Natural killer cell (primary cell): ENCODE measurements around the gene IL11. TPM values are rescaled to one million over a fixed set of nuclear protein-coding genes. Genes with fewer than 3 reads are reported as not detected.
A peak's percentile ranks its signal among the peaks of the same experiment; 100 is the strongest.

Experiments
- ATAC-seq, 3 donors: fragments of 150-1000 bp in 2 of 3; fragments of 200-7000 bp in 1 of 3; cut with Tn5 transposase; 1 replicate in 1 of 3; 2 replicates in 2 of 3; pipeline ENCODE4 v1.10.0; 2021; ENCODE audit warnings: mild to moderate bottlenecking in 2 of 3, moderate library complexity in 2 of 3
- DNase-seq, 2 donors: peaks; one replicate each; pipeline versions ENCODE4 v3.0.0 to v3.0.0-alpha.2; 2013 to 2021; ENCODE audit warnings: mixed read lengths in 1 of 2
- H3K27ac ChIP-seq: one replicate; pipeline ENCODE4 v1.5.1; 2013; ENCODE audit warnings: mild to moderate bottlenecking, low read length
- H3K27me3 ChIP-seq: one replicate; pipeline ENCODE4 v1.6.1; 2013; ENCODE audit warnings: low read length; ENCODE audit not compliant: control insufficient read depth, insufficient read depth
- H3K36me3 ChIP-seq: one replicate; pipeline ENCODE4 v1.6.1; 2013; ENCODE audit warnings: low read length; ENCODE audit not compliant: control insufficient read depth, insufficient read depth
- H3K4me1 ChIP-seq: one replicate; pipeline ENCODE4 v1.6.1; 2013; ENCODE audit warnings: low read length; ENCODE audit not compliant: control insufficient read depth, insufficient read depth
- H3K4me3 ChIP-seq: one replicate; pipeline ENCODE4 v1.5.1; 2013; ENCODE audit warnings: low read length
- H3K9me3 ChIP-seq: one replicate; pipeline ENCODE4 v1.6.1; 2013; ENCODE audit warnings: low read length; ENCODE audit not compliant: control insufficient read depth, insufficient read depth
- H3K27ac Mint-ChIP-seq, 2 donors: one replicate each; pipeline ENCODE4 v1.8.0; 2022; ENCODE audit warnings: mild to moderate bottlenecking in 2 of 2, mixed read lengths in 2 of 2, moderate library complexity in 1 of 2
- H3K27me3 Mint-ChIP-seq, 2 donors: one replicate each; pipeline ENCODE4 v1.8.0; 2022; ENCODE audit warnings: low read depth in 2 of 2, mixed read lengths in 2 of 2
- H3K36me3 Mint-ChIP-seq: one replicate; pipeline ENCODE4 v1.8.0; 2022; ENCODE audit warnings: mixed read lengths
- H3K4me1 Mint-ChIP-seq, 2 donors: one replicate each; pipeline ENCODE4 v1.8.0; 2022; ENCODE audit warnings: mixed read lengths in 2 of 2
- H3K4me3 Mint-ChIP-seq: one replicate; pipeline ENCODE4 v1.8.0; 2022; ENCODE audit warnings: mild to moderate bottlenecking, moderate library complexity, mixed read lengths
- H3K9me3 Mint-ChIP-seq, 2 donors: one replicate each; pipeline ENCODE4 v1.8.0; 2022; ENCODE audit warnings: mixed read lengths in 2 of 2
- WGBS: methylation state at CpG from one replicate; pipeline ENCODE4 v1.1.7; 2013; ENCODE audit warnings: missing lambda C conversion rate; ENCODE audit not compliant: insufficient coverage; 5-methylcytosine and 5-hydroxymethylcytosine counted together
- intact Hi-C: fragments of 100-400 bp; cut with micrococcal nuclease; formaldehyde crosslinking; loops from one replicate; pipeline ENCODE4 v1.14.2; 2022
- total RNA-seq, 4 donors: library from RNA; stranded (reverse); fragments of 120-200 nt in 1 of 4; gene quantifications; one replicate each; pipeline versions ENCODE4 v1.2.3 to v1.2.4, GENCODE V29; 2013 to 2022
- TF ChIP-seq, protein P1 (sequence below): fragments of 200-600 bp; IDR thresholded peaks from one replicate; pipeline ENCODE4 v1.8.0; 2022; ENCODE audit warnings: antibody characterized with exemption

The IL11 gene
- total RNA-seq, 3 donors from 2014 or later (not counting 1 experiment from before 2014, with no cell fraction given): 0.14 to 0.35 (median 0.27) TPM

DNA sequence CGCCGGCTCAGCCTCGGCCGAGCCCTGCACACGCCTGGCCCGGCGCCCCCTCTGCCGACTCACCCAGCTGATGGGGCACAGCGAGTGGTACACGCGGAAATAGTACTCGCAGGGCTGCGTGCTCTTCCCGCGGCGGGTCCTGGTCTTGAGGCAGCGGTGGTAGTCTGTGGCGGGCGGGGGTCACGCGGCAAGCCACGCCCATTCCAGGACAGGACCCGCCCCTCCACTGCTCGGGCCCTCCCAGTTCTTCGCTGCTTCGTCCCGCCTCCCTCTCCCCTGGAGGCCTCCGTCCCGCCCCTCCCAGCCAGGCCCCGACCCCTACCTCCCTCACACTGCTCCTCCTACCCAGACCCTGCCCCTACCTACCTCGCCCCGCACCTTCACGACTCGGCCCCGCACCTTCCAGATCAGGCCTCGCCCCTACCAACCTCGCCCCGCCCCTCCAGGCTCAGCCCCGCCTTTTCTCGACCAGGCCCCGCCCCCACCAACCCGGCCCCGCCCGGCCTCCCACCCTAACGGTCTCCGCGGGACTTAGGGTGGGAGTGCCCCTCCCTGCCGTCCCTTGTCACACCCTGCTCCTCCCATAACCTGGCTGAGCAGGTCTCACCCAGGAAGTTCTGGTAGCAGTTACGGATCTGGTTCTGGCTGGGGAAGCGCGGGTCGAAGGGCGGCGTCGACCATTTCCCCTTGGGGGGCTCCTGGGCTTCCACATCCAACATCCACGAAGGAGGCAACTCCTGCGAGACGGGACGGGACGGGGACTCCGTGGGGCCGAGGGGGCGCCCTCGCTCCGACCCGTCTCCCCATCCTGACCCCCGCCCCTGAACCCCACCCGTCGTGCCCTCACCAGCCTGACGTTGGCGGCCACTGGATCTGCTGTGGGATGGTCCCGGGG, 16.2 kb downstream of the IL11 start:
- TF ChIP-seq, protein P1, sequence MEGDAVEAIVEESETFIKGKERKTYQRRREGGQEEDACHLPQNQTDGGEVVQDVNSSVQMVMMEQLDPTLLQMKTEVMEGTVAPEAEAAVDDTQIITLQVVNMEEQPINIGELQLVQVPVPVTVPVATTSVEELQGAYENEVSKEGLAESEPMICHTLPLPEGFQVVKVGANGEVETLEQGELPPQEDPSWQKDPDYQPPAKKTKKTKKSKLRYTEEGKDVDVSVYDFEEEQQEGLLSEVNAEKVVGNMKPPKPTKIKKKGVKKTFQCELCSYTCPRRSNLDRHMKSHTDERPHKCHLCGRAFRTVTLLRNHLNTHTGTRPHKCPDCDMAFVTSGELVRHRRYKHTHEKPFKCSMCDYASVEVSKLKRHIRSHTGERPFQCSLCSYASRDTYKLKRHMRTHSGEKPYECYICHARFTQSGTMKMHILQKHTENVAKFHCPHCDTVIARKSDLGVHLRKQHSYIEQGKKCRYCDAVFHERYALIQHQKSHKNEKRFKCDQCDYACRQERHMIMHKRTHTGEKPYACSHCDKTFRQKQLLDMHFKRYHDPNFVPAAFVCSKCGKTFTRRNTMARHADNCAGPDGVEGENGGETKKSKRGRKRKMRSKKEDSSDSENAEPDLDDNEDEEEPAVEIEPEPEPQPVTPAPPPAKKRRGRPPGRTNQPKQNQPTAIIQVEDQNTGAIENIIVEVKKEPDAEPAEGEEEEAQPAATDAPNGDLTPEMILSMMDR: no peak
- peak overlapping the region in 1 of 2 donors; percentile 77 for H3K27ac Mint-ChIP-seq
- Histone ChIP-seq H3K27me3 (peaks cover 28% of the 10 kb centered on the region), H3K36me3 (no peaks in the 10 kb centered on the region), H3K4me1 (peaks cover 21% of the 10 kb centered on the region), H3K27ac (no peak overlapping the region), H3K9me3 (no peaks in the 10 kb centered on the region), H3K4me3 (peak overlapping the region; percentile 29)
- H3K4me3 Mint-ChIP-seq: peak overlapping the region; percentile 86
- H3K4me1 Mint-ChIP-seq: peaks cover 4 to 31% of the 10 kb centered on the region in 2 donors
- DNase-seq: peak; percentile 67 to 82
- H3K36me3 Mint-ChIP-seq: no peaks in the 10 kb centered on the region
- no peaks in the 10 kb centered on the region for H3K9me3 Mint-ChIP-seq
- 2% methylated on average over 72 of the region's 72 CpGs for WGBS
- intact Hi-C loops: no loop called here
- peak; percentile 79 to 91 (median 89) for ATAC-seq
- peaks cover 32 to 40% of the 10 kb centered on the region in 2 donors for H3K27me3 Mint-ChIP-seq

DNA sequence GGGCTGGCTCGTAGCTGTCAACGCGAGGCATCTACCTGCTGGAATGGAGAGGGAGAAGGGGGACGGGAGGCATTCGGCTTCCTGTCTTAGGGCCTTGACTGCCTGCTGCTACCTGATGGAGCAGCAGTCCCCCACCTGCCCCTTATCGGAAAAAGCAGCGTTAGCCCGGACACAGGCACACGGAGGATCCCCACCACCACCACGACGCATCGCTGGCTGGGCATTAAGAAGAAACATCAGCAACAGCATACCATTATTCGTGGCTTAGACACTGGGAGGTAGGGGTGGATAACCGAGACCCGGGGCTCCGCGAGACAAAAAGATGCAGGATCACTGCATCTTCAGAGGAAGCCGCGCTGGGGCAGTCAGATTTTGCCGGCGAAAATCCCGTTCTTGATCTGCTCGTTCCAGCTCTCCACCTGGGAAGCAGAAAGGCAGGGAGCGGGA, 16.9 kb downstream of the IL11 start:
- ATAC-seq (peak in 2 of 3 donors; percentile 2), DNase-seq (peak in 1 of 2 donors; percentile 33)
- peaks cover 4 to 31% of the 10 kb centered on the region in 2 donors for H3K4me1 Mint-ChIP-seq
- no peak overlapping the region for H3K27ac ChIP-seq
- peak overlapping the region; percentile 29 for H3K4me3 ChIP-seq
- intact Hi-C loops: no loop called here
- peak overlapping the region in 1 of 2 donors; percentile 77 for H3K27ac Mint-ChIP-seq
- no peaks in the 10 kb centered on the region for H3K9me3 ChIP-seq
- H3K27me3 Mint-ChIP-seq: peaks cover 32 to 40% of the 10 kb centered on the region in 2 donors
- peaks cover 28% of the 10 kb centered on the region for H3K27me3 ChIP-seq
- peak overlapping the region; percentile 86 for H3K4me3 Mint-ChIP-seq
- no peaks in the 10 kb centered on the region for H3K9me3 Mint-ChIP-seq
- TF ChIP-seq, protein P1: no peak
- peaks cover 21% of the 10 kb centered on the region for H3K4me1 ChIP-seq
- WGBS: 3% methylated on average over 23 of the region's 24 CpGs
- no peaks in the 10 kb centered on the region for H3K36me3 Mint-ChIP-seq
- H3K36me3 ChIP-seq: no peaks in the 10 kb centered on the region

DNA sequence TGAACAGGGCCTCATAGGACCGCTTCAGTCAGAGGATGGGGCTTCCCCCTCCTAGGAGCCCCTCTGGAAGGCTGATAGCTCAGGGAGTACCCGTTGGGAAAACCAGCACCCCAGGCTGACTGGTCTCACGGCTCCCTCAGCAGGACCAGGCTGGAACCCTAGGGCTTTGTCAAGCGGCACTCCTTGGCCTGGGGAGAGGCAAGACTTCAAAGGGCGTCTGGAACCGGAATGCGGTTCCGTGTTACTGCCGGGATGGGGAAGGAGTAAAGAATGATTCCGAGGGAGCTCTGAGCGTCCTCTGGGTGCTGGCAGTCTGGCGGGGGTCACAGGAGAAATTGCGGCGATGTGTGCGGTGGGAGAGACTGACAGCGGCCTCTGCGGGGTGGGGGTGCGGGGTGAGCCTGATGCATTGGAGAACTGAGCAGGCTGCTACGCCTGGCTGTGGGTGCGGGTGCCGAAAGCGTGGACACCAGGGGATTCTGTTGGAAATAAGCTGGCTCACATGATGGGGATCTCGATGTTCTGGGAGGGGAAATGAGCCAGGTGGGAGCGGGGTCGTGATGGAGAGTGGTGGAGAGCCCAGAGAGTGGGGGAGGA, 17.6 kb downstream of the IL11 start:
- 75% methylated on average over 25 of the region's 25 CpGs for WGBS
- TF ChIP-seq, protein P1: no peak
- Mint-ChIP-seq H3K27me3 (peaks cover 31 to 37% of the 10 kb centered on the region in 2 donors), H3K36me3 (no peaks in the 10 kb centered on the region), H3K9me3 (no peaks in the 10 kb centered on the region), H3K4me1 (peaks cover 4 to 31% of the 10 kb centered on the region in 2 donors), H3K27ac (peak overlapping the region in 1 of 2 donors; percentile 77), H3K4me3 (peak overlapping the region; percentile 60)
- ATAC-seq (no peak), DNase-seq (no peak)
- H3K27ac ChIP-seq: no peak overlapping the region
- peaks cover 28% of the 10 kb centered on the region for H3K27me3 ChIP-seq
- H3K9me3 ChIP-seq: no peaks in the 10 kb centered on the region
- H3K4me1 ChIP-seq: peaks cover 21% of the 10 kb centered on the region
- no peak overlapping the region for H3K4me3 ChIP-seq
- intact Hi-C loops: no loop called here
- H3K36me3 ChIP-seq: no peaks in the 10 kb centered on the region
